Mesenchymal stem cell (in vitro differentiated cells and primary cell): Measurements from ENCODE around the gene LPP.

Source experiments
- DNase-seq: peaks from one replicate; pipeline ENCODE4 v3.0.0-alpha.2; 2013
- H2AFZ ChIP-seq: one replicate; pipeline ENCODE4 v1.6.1; 2013; ENCODE audit warnings: low read depth, mild to moderate bottlenecking, control low read depth, inconsistent platforms, low read length, moderate library complexity
- H2AK5ac ChIP-seq: 2 replicates; pipeline ENCODE4 v1.6.1; 2013; ENCODE audit warnings: low read length, moderate library complexity, mild to moderate bottlenecking, inconsistent platforms; ENCODE audit not compliant: severe bottlenecking
- H2BK120ac ChIP-seq: one replicate; pipeline ENCODE4 v1.6.1; 2013; ENCODE audit warnings: low read depth, mild to moderate bottlenecking, inconsistent platforms, low read length, moderate library complexity
- H2BK12ac ChIP-seq, 2 experiments: one replicate each; pipeline ENCODE4 v1.6.1; 2013; ENCODE audit warnings: inconsistent platforms in 2 of 2, low read length in 2 of 2, mild to moderate bottlenecking in 2 of 2, moderate library complexity in 2 of 2, control low read depth in 1 of 2
- H2BK15ac ChIP-seq: one replicate; pipeline ENCODE4 v1.6.1; 2013; ENCODE audit warnings: mild to moderate bottlenecking, low read depth, inconsistent platforms; ENCODE audit not compliant: poor library complexity, severe bottlenecking
- H2BK5ac ChIP-seq: 2 replicates; pipeline ENCODE4 v1.6.1; 2013; ENCODE audit warnings: low read depth, mild to moderate bottlenecking, low read length, control low read depth, inconsistent platforms; ENCODE audit not compliant: poor library complexity, severe bottlenecking
- H3K14ac ChIP-seq, 2 experiments: one replicate each; pipeline ENCODE4 v1.6.1; 2013; ENCODE audit warnings: inconsistent platforms in 2 of 2, low read length in 2 of 2, control low read depth in 1 of 2, mild to moderate bottlenecking in 1 of 2, moderate library complexity in 1 of 2
- H3K18ac ChIP-seq, 2 experiments: one replicate each; pipeline ENCODE4 v1.6.1; 2013; ENCODE audit warnings: inconsistent platforms in 2 of 2, low read length in 2 of 2, control low read depth in 1 of 2, low read depth in 1 of 2, mild to moderate bottlenecking in 1 of 2
- H3K23ac ChIP-seq, 2 experiments: one replicate each; pipeline ENCODE4 v1.6.1; 2013; ENCODE audit warnings: inconsistent platforms in 2 of 2, low read length in 2 of 2, mild to moderate bottlenecking in 2 of 2, moderate library complexity in 2 of 2, control low read depth in 1 of 2
- H3K27ac ChIP-seq: 2 replicates; pipeline ENCODE4 v1.5.1; 2013; ENCODE audit warnings: mild to moderate bottlenecking, moderate library complexity, low read length, control low read depth, inconsistent platforms; ENCODE audit not compliant: poor library complexity, severe bottlenecking
- H3K27me3 ChIP-seq, 2 experiments: 2 replicates each; pipeline versions ENCODE4 v1.6.1 to v1.7.0; 2013; ENCODE audit warnings: low read length in 2 of 2, mild to moderate bottlenecking in 2 of 2, moderate library complexity in 2 of 2, control low read depth in 1 of 2, inconsistent platforms in 1 of 2; ENCODE audit not compliant: control insufficient read depth in 1 of 2, insufficient read depth in 1 of 2
- H3K36me3 ChIP-seq, 2 experiments: 2 replicates each; pipeline versions ENCODE4 v1.6.1 to v1.7.0; 2013; ENCODE audit warnings: low read length in 2 of 2, control low read depth in 1 of 2, inconsistent platforms in 1 of 2, low read depth in 1 of 2, mild to moderate bottlenecking in 1 of 2; ENCODE audit not compliant: insufficient read depth in 2 of 2, control insufficient read depth in 1 of 2
- H3K4ac ChIP-seq, 2 experiments: one replicate each; pipeline ENCODE4 v1.6.1; 2013; ENCODE audit warnings: inconsistent platforms in 2 of 2, low read length in 2 of 2, mild to moderate bottlenecking in 2 of 2, moderate library complexity in 2 of 2, control low read depth in 1 of 2, low read depth in 1 of 2
- H3K4me1 ChIP-seq: 2 replicates; pipeline ENCODE4 v1.6.1; 2013; ENCODE audit warnings: low read depth, low read length, control low read depth; ENCODE audit not compliant: control insufficient read depth, insufficient read depth
- H3K4me2 ChIP-seq: 2 replicates; pipeline ENCODE4 v1.6.1; 2013; ENCODE audit warnings: low read length, mild to moderate bottlenecking, inconsistent platforms; ENCODE audit not compliant: poor library complexity, severe bottlenecking
- H3K4me3 ChIP-seq, 2 experiments: 2 replicates each; pipeline versions ENCODE4 v1.5.1 to v1.7.0; 2013; ENCODE audit warnings: low read length in 2 of 2, mild to moderate bottlenecking in 2 of 2, control low read depth in 1 of 2, low read depth in 1 of 2; ENCODE audit not compliant: insufficient read depth in 1 of 2
- H3K79me1 ChIP-seq: replicated peaks from 2 replicates; pipeline ENCODE4 v1.6.1; 2013; ENCODE audit warnings: mild to moderate bottlenecking, control low read depth, low read length, inconsistent platforms; ENCODE audit not compliant: poor library complexity, severe bottlenecking
- H3K9ac ChIP-seq: 2 replicates; pipeline ENCODE4 v1.7.0; 2013; ENCODE audit warnings: mild to moderate bottlenecking, low read length, moderate library complexity
- H3K9me3 ChIP-seq: 2 replicates; pipeline ENCODE4 v1.7.0; 2013; ENCODE audit warnings: mild to moderate bottlenecking, low read length; ENCODE audit not compliant: control insufficient read depth
- H4K8ac ChIP-seq: one replicate; pipeline ENCODE4 v1.6.1; 2013; ENCODE audit warnings: inconsistent platforms, mild to moderate bottlenecking, low read length, moderate library complexity
- H4K91ac ChIP-seq: one replicate; pipeline ENCODE4 v1.6.1; 2013; ENCODE audit warnings: mild to moderate bottlenecking, low read length, inconsistent platforms
- WGBS: methylation state at CpG from one replicate; pipeline ENCODE4 v1.1.7; 2013; ENCODE audit warnings: mixed read lengths; 5-methylcytosine and 5-hydroxymethylcytosine counted together

The LPP gene

GRCh38 chr3:188830893-188831292 is 676.9 kb downstream of the LPP start:
- no peak overlapping the region for H2AFZ ChIP-seq
- peaks cover 29% of the 10 kb centered on the region for H3K79me1 ChIP-seq
- no peak overlapping the region for H3K4me2 ChIP-seq
- no peak overlapping the region for H2BK15ac ChIP-seq
- H2BK12ac ChIP-seq, result no peak overlapping the region
- no peak overlapping the region for H3K23ac ChIP-seq
- H3K4me3 ChIP-seq, result no peak overlapping the region
- H4K8ac ChIP-seq, result no peak overlapping the region
- H2AK5ac ChIP-seq, result no peak overlapping the region
- no peak overlapping the region for H3K4ac ChIP-seq
- H2BK5ac ChIP-seq, result no peak overlapping the region
- DNase-seq, result no peak
- no peak overlapping the region for H3K18ac ChIP-seq
- no peak overlapping the region for H3K14ac ChIP-seq
- H3K27me3 ChIP-seq, result no peaks in the 10 kb centered on the region
- H2BK120ac ChIP-seq, result no peak overlapping the region
- no peaks in the 10 kb centered on the region for H3K4me1 ChIP-seq
- H3K27ac ChIP-seq, result no peak overlapping the region
- H4K91ac ChIP-seq, result no peak overlapping the region
- 69% methylated on average over 2 of the region's 2 CpGs for WGBS
- no peaks in the 10 kb centered on the region for H3K9me3 ChIP-seq
- no peak overlapping the region for H3K9ac ChIP-seq
- H3K36me3 ChIP-seq, result no peaks in the 10 kb centered on the region

GRCh38 chr3:188832146-188832545 is 678.2 kb downstream of the LPP start:
- H3K27me3 ChIP-seq, result no peaks in the 10 kb centered on the region
- no peaks in the 10 kb centered on the region for H3K36me3 ChIP-seq
- no peaks in the 10 kb centered on the region for H3K4me1 ChIP-seq
- H3K14ac ChIP-seq, result no peak overlapping the region
- H3K9me3 ChIP-seq, result no peaks in the 10 kb centered on the region
- H3K18ac ChIP-seq, result no peak overlapping the region
- H2BK15ac ChIP-seq, result no peak overlapping the region
- peaks cover 28% of the 10 kb centered on the region for H3K79me1 ChIP-seq
- no peak overlapping the region for H3K9ac ChIP-seq
- no peak overlapping the region for H4K8ac ChIP-seq
- 100% methylated on average over 2 of the region's 3 CpGs for WGBS
- no peak overlapping the region for H3K4me2 ChIP-seq
- H2BK12ac ChIP-seq, result no peak overlapping the region
- H2AFZ ChIP-seq, result no peak overlapping the region
- DNase-seq, result no peak
- no peak overlapping the region for H3K27ac ChIP-seq
- no peak overlapping the region for H3K4ac ChIP-seq
- H3K4me3 ChIP-seq, result no peak overlapping the region
- no peak overlapping the region for H3K23ac ChIP-seq
- H2AK5ac ChIP-seq, result no peak overlapping the region
- H2BK120ac ChIP-seq, result no peak overlapping the region
- no peak overlapping the region for H2BK5ac ChIP-seq
- no peak overlapping the region for H4K91ac ChIP-seq

GRCh38 chr3:188832961-188833721 is 679.2 kb downstream of the LPP start:
- Histone ChIP-seq H3K36me3 (no peaks in the 10 kb centered on the region), H3K4me1 (no peaks in the 10 kb centered on the region), H3K4me2 (no peak overlapping the region), H3K4me3 (no peak overlapping the region), H3K4ac (no peak overlapping the region), H3K9ac (no peak overlapping the region), H3K14ac (no peak overlapping the region), H3K18ac (peak overlapping the region in 1 of 2 experiments; percentile 24), H3K23ac (no peak overlapping the region), H3K9me3 (no peaks in the 10 kb centered on the region), H3K79me1 (peaks cover 26% of the 10 kb centered on the region), H2AK5ac (no peak overlapping the region), H3K27ac (no peak overlapping the region), H3K27me3 (no peaks in the 10 kb centered on the region), H2BK12ac (no peak overlapping the region), H2BK5ac (no peak overlapping the region), H2AFZ (no peak overlapping the region), H2BK120ac (no peak overlapping the region), H4K91ac (no peak overlapping the region), H4K8ac (no peak overlapping the region), H2BK15ac (no peak overlapping the region)
- DNase-seq, result no peak
- 91% methylated on average over 4 of the region's 5 CpGs for WGBS

GRCh38 chr3:188834349-188834748 is 680.4 kb downstream of the LPP start:
- no peak overlapping the region for H2BK12ac ChIP-seq
- no peak overlapping the region for H3K23ac ChIP-seq
- H3K4me1 ChIP-seq, result no peaks in the 10 kb centered on the region
- H3K9me3 ChIP-seq, result no peaks in the 10 kb centered on the region
- H4K91ac ChIP-seq, result no peak overlapping the region
- no peak overlapping the region for H3K4ac ChIP-seq
- no peak overlapping the region for H2BK15ac ChIP-seq
- H3K4me2 ChIP-seq, result no peak overlapping the region
- WGBS, result 99% methylated on average over 3 of the region's 3 CpGs
- H2BK5ac ChIP-seq, result no peak overlapping the region
- H2AFZ ChIP-seq, result no peak overlapping the region
- H3K27me3 ChIP-seq, result no peaks in the 10 kb centered on the region
- no peak overlapping the region for H3K4me3 ChIP-seq
- peaks cover 23% of the 10 kb centered on the region for H3K79me1 ChIP-seq
- no peak overlapping the region for H4K8ac ChIP-seq
- H2BK120ac ChIP-seq, result no peak overlapping the region
- H3K9ac ChIP-seq, result no peak overlapping the region
- DNase-seq, result no peak
- H3K18ac ChIP-seq, result no peak overlapping the region
- H3K27ac ChIP-seq, result no peak overlapping the region
- no peak overlapping the region for H3K14ac ChIP-seq
- H3K36me3 ChIP-seq, result no peaks in the 10 kb centered on the region
- H2AK5ac ChIP-seq, result no peak overlapping the region
